Ectodermal cell (in vitro differentiated cells): ENCODE results near the gene LRRC3.
"Not testable (repeated sequence)": the region's sequence is repeated elsewhere in the genome, so short reads cannot be mapped to it uniquely, and the experiment has no call there.

Source experiments
- H3K27ac ChIP-seq: 2 replicates; pipeline ENCODE4 v1.7.0; 2013; ENCODE audit warnings: mild to moderate bottlenecking, low read depth, low read length; ENCODE audit not compliant: insufficient read depth, poor library complexity, severe bottlenecking
- H3K27me3 ChIP-seq: 2 replicates; pipeline ENCODE4 v1.7.0; 2013; ENCODE audit warnings: mild to moderate bottlenecking, low read length; ENCODE audit not compliant: insufficient read depth, control insufficient read depth, poor library complexity, severe bottlenecking
- H3K36me3 ChIP-seq: one replicate; pipeline ENCODE4 v1.7.0; 2013; ENCODE audit warnings: low read length; ENCODE audit not compliant: control insufficient read depth, insufficient read depth
- H3K4me1 ChIP-seq: one replicate; pipeline ENCODE4 v1.7.0; 2013; ENCODE audit warnings: low read length; ENCODE audit not compliant: control insufficient read depth, insufficient read depth
- H3K4me3 ChIP-seq: 2 replicates; pipeline ENCODE4 v1.7.0; 2013; ENCODE audit warnings: low read depth, low read length, control low read depth; ENCODE audit not compliant: insufficient read depth
- H3K9me3 ChIP-seq: 2 replicates; pipeline ENCODE4 v1.7.0; 2013; ENCODE audit warnings: mild to moderate bottlenecking, low read length, moderate library complexity; ENCODE audit not compliant: control insufficient read depth
- WGBS, 2 experiments: methylation state at CpG; one replicate each; pipeline ENCODE4 v1.1.7; 2013; ENCODE audit warnings: missing lambda C conversion rate in 2 of 2; 5-methylcytosine and 5-hydroxymethylcytosine counted together

LRRC3 gene

GRCh38 chr21:44479556-44480199, 24.4 kb downstream of the LRRC3 start:
- not testable (repeated sequence) for H3K27ac ChIP-seq, H3K4me3 ChIP-seq, H3K27me3 ChIP-seq, H3K4me1 ChIP-seq, H3K36me3 ChIP-seq, H3K9me3 ChIP-seq
- WGBS, 2 experiments: 49 to 51% methylated on average over 20 of the region's 21 CpGs

GRCh38 chr21:44480200-44481053, 25.1 kb downstream of the LRRC3 start:
- H3K9me3 ChIP-seq: no peaks in the 10 kb centered on the region
- H3K27ac ChIP-seq: no peak overlapping the region
- no peaks in the 10 kb centered on the region for H3K36me3 ChIP-seq
- no peak overlapping the region for H3K4me3 ChIP-seq
- no peaks in the 10 kb centered on the region for H3K4me1 ChIP-seq
- 91 to 93% methylated on average over 16 of the region's 16 CpGs for WGBS, 2 experiments
- H3K27me3 ChIP-seq: no peaks in the 10 kb centered on the region

GRCh38 chr21:44482581-44483287, 27.4 kb downstream of the LRRC3 start:
- H3K27me3 ChIP-seq: no peaks in the 10 kb centered on the region
- no peaks in the 10 kb centered on the region for H3K36me3 ChIP-seq
- no peaks in the 10 kb centered on the region for H3K4me1 ChIP-seq
- no peak overlapping the region for H3K4me3 ChIP-seq
- no peak overlapping the region for H3K27ac ChIP-seq
- H3K9me3 ChIP-seq: no peaks in the 10 kb centered on the region
- 86 to 87% methylated on average over 14 of the region's 14 CpGs for WGBS, 2 experiments

- Histone ChIP-seq H3K4me1 (no peaks in the 10 kb centered on the region), H3K36me3 (no peaks in the 10 kb centered on the region), H3K4me3 (no peak overlapping the region), H3K9me3 (no peaks in the 10 kb centered on the region), H3K27me3 (no peaks in the 10 kb centered on the region), H3K27ac (no peak overlapping the region)
- 92 to 93% methylated on average over 28 of the region's 28 CpGs for WGBS, 2 experiments
Measured at GRCh38 chr21:44483288-44484237, 28.3 kb downstream of the LRRC3 start.

GRCh38 chr21:44484498-44485253, 29.4 kb downstream of the LRRC3 start:
- no peak overlapping the region for H3K4me3 ChIP-seq
- H3K36me3 ChIP-seq: no peaks in the 10 kb centered on the region
- H3K4me1 ChIP-seq: no peaks in the 10 kb centered on the region
- H3K27ac ChIP-seq: no peak overlapping the region
- no peaks in the 10 kb centered on the region for H3K27me3 ChIP-seq
- 95 to 96% methylated on average over 43 of the region's 43 CpGs for WGBS, 2 experiments
- no peaks in the 10 kb centered on the region for H3K9me3 ChIP-seq

GRCh38 chr21:44485254-44485793, 30.0 kb downstream of the LRRC3 start:
- Histone ChIP-seq H3K4me3 (no peak overlapping the region), H3K27me3 (no peaks in the 10 kb centered on the region), H3K27ac (no peak overlapping the region), H3K4me1 (no peaks in the 10 kb centered on the region), H3K36me3 (no peaks in the 10 kb centered on the region), H3K9me3 (no peaks in the 10 kb centered on the region)
- WGBS, 2 experiments: 85 to 89% methylated on average over 25 of the region's 25 CpGs

- Histone ChIP-seq H3K9me3 (no peaks in the 10 kb centered on the region), H3K4me3 (no peak overlapping the region), H3K27ac (no peak overlapping the region), H3K27me3 (no peaks in the 10 kb centered on the region), H3K36me3 (no peaks in the 10 kb centered on the region), H3K4me1 (no peaks in the 10 kb centered on the region)
- 89 to 92% methylated on average over 10 of the region's 10 CpGs for WGBS, 2 experiments
Measured at GRCh38 chr21:44485796-44486195, 30.5 kb downstream of the LRRC3 start.

- no peak overlapping the region for H3K27ac ChIP-seq
- H3K9me3 ChIP-seq: no peaks in the 10 kb centered on the region
- no peak overlapping the region for H3K4me3 ChIP-seq
- no peaks in the 10 kb centered on the region for H3K36me3 ChIP-seq
- 94% methylated on average over 15 to 16 of the region's 16 CpGs for WGBS, 2 experiments
- H3K4me1 ChIP-seq: no peaks in the 10 kb centered on the region
- H3K27me3 ChIP-seq: no peaks in the 10 kb centered on the region
Measured at GRCh38 chr21:44486302-44486701, 31.0 kb downstream of the LRRC3 start.

- no peaks in the 10 kb centered on the region for H3K36me3 ChIP-seq
- H3K27ac ChIP-seq: no peak overlapping the region
- WGBS, 2 experiments: 21 to 25% methylated on average over 4 of the region's 4 CpGs
- H3K4me1 ChIP-seq: no peaks in the 10 kb centered on the region
- no peak overlapping the region for H3K4me3 ChIP-seq
- no peaks in the 10 kb centered on the region for H3K9me3 ChIP-seq
- no peaks in the 10 kb centered on the region for H3K27me3 ChIP-seq
Measured at GRCh38 chr21:44487831-44488230, 32.5 kb downstream of the LRRC3 start.
